ENCODE measurements around the gene SEZ6L.
A peak's percentile ranks its signal among the peaks of the same experiment; 100 is the strongest.

GRCh38 chr22:26172389-26172990, 3.2 kb downstream of the SEZ6L start:
- TF ChIP-seq, protein P1, sequence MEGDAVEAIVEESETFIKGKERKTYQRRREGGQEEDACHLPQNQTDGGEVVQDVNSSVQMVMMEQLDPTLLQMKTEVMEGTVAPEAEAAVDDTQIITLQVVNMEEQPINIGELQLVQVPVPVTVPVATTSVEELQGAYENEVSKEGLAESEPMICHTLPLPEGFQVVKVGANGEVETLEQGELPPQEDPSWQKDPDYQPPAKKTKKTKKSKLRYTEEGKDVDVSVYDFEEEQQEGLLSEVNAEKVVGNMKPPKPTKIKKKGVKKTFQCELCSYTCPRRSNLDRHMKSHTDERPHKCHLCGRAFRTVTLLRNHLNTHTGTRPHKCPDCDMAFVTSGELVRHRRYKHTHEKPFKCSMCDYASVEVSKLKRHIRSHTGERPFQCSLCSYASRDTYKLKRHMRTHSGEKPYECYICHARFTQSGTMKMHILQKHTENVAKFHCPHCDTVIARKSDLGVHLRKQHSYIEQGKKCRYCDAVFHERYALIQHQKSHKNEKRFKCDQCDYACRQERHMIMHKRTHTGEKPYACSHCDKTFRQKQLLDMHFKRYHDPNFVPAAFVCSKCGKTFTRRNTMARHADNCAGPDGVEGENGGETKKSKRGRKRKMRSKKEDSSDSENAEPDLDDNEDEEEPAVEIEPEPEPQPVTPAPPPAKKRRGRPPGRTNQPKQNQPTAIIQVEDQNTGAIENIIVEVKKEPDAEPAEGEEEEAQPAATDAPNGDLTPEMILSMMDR (IDR thresholded peaks at IDR 0.05; ENCODE audit: insufficient read depth, low read depth, low read length) = peak; percentile 61
- no peak for TF ChIP-seq EZH2 (IDR thresholded peaks at IDR 0.05; ENCODE audit: insufficient read depth, low read length)
